K562 (cell line): ENCODE measurements around the gene SCMH1. TPM values are rescaled to one million over a fixed set of nuclear protein-coding genes. Genes with fewer than 3 reads are reported as not detected.

Experiments
- ATAC-seq: fragments of 200-7000 bp; cut with Tn5 transposase; 3 replicates; pipeline ENCODE4 v1.9.1; 2020; ENCODE audit warnings: moderate library complexity
- BruUV-seq: library from RNA; stranded (reverse); fragments of 400-500 nt; replicated peaks from 2 replicates; lab custom pipeline; 2021; lab: Mats Ljungman, UMichigan
- CTCF ChIA-PET: fragments of 300-600 bp; formaldehyde crosslinking; extraction: SDS; loops from one replicate; lab custom pipeline; 2021; ENCODE audit warnings: low intra/inter-chr PET ratio; lab: Yijun Ruan, JAX
- POLR2A ChIA-PET: fragments of 300-600, 350-650 bp; sonication (Branson Sonifier 250); formaldehyde crosslinking; extraction: SDS; loops from one replicate; lab custom pipeline; 2021; ENCODE audit warnings: antibody characterized with exemption, inconsistent platforms; lab: Yijun Ruan, JAX
- DNase-seq, 4 experiments: peaks; one replicate each; pipeline versions ENCODE4 v3.0.0 to v3.0.0-alpha.2; 2011 to 2018; ENCODE audit warnings: low spot score in 3 of 4, mixed read lengths in 3 of 4; ENCODE audit errors: extremely low read depth in 1 of 4
- FAIRE-seq: peaks from 2 replicates; lab custom pipeline; 2011; peaks lifted over from hg19 to GRCh38; lab: Jason Lieb, UNC
- H2AFZ ChIP-seq: 2 replicates; pipeline ENCODE4 v1.6.0; 2011; ENCODE audit warnings: low read depth, low read length, control low read depth, inconsistent platforms
- H3K27ac ChIP-seq: fragments of 200-600 bp; 3 replicates; pipeline ENCODE4 v1.8.0; 2011; ENCODE audit warnings: low read depth, mild to moderate bottlenecking, control low read depth, inconsistent platforms, low read length, moderate library complexity, mixed read lengths; ENCODE audit errors: extremely low read depth
- H3K27me3 ChIP-seq, 2 experiments: fragments of 300-600 bp in 1 of 2; 2 replicates in 1 of 2; 3 replicates in 1 of 2; pipeline versions ENCODE4 v1.6.0 to v1.8.0; 2011; ENCODE audit warnings: inconsistent platforms in 2 of 2, low read length in 2 of 2, mild to moderate bottlenecking in 1 of 2, mixed read lengths in 1 of 2, moderate library complexity in 1 of 2; ENCODE audit not compliant: control insufficient read depth in 2 of 2, insufficient read depth in 2 of 2
- H3K36me3 ChIP-seq: fragments of 300-600 bp; 3 replicates; pipeline ENCODE4 v1.8.0; 2011; ENCODE audit warnings: mild to moderate bottlenecking, low read length, inconsistent platforms; ENCODE audit not compliant: control insufficient read depth, insufficient read depth
- H3K4me1 ChIP-seq, 2 experiments: fragments of 200-600 bp in 1 of 2; replicated peaks in 1 of 2; 2 replicates in 1 of 2; 3 replicates in 1 of 2; pipeline versions ENCODE4 v1.5.1 to v1.8.0; 2011; ENCODE audit warnings: inconsistent platforms in 2 of 2, low read length in 2 of 2, mild to moderate bottlenecking in 1 of 2, mixed read lengths in 1 of 2, moderate library complexity in 1 of 2; ENCODE audit not compliant: control insufficient read depth in 2 of 2, insufficient read depth in 2 of 2
- H3K4me2 ChIP-seq: 2 replicates; pipeline ENCODE4 v1.6.1; 2011; ENCODE audit warnings: low read length, control low read depth, inconsistent platforms, mixed read lengths; ENCODE audit not compliant: insufficient read depth
- H3K4me3 ChIP-seq: fragments of 200-600 bp; sonication (generic), shearing (Covaris generic); 2 replicates; pipeline ENCODE4 v1.5.1; 2016; ENCODE audit warnings: control low read depth, inconsistent platforms
- H3K79me2 ChIP-seq: fragments of 200-600 bp; 3 replicates; pipeline ENCODE4 v1.8.0; 2011; ENCODE audit warnings: low read length, inconsistent platforms; ENCODE audit not compliant: control insufficient read depth, insufficient read depth
- H3K9ac ChIP-seq, 2 experiments: 2 replicates each; pipeline versions ENCODE4 v1.6.0 to v1.6.1; 2011; ENCODE audit warnings: low read depth in 2 of 2, low read length in 2 of 2, control low read depth in 1 of 2, inconsistent platforms in 1 of 2, mild to moderate bottlenecking in 1 of 2, mixed read lengths in 1 of 2; ENCODE audit not compliant: insufficient read depth in 1 of 2
- H3K9me1 ChIP-seq: one replicate; pipeline ENCODE4 v1.6.0; 2011; ENCODE audit warnings: inconsistent platforms, mild to moderate bottlenecking, low read length, moderate library complexity; ENCODE audit not compliant: control insufficient read depth, insufficient read depth
- H3K9me3 ChIP-seq: replicated peaks from 2 replicates; pipeline ENCODE4 v1.5.1; 2011; ENCODE audit warnings: low read depth, low read length, inconsistent platforms; ENCODE audit not compliant: control insufficient read depth, insufficient read depth
- H4K20me1 ChIP-seq: replicated peaks from 2 replicates; pipeline ENCODE4 v1.6.1; 2011; ENCODE audit warnings: low read length, inconsistent platforms, mixed read lengths; ENCODE audit not compliant: control insufficient read depth, insufficient read depth
- BHLHE40 ChIP-seq: IDR thresholded peaks from 2 replicates; pipeline ENCODE4 v1.6.1; 2011; ENCODE audit warnings: low read length, improper control_type of control experiment
- CSDE1 ChIP-seq, 2 experiments: fragments of 450-650 bp; IDR thresholded peaks; 2 replicates each; pipeline ENCODE4 v1.6.1; 2016; ENCODE audit warnings: mild to moderate bottlenecking in 1 of 2
- E2F3 ChIP-seq: fragments of 250-450 bp; sonication (Bioruptor Pico); IDR thresholded peaks from 2 replicates; pipeline ENCODE4 v1.4.0; 2020; ENCODE audit warnings: mild to moderate bottlenecking
- ELF4 ChIP-seq: fragments of 450-650 bp; formaldehyde crosslinking; IDR thresholded peaks from 2 replicates; pipeline ENCODE4 v1.4.0; 2022; ENCODE audit warnings: missing genetic modification characterization
- GATAD2B ChIP-seq: fragments of 450-650 bp; IDR thresholded peaks from 2 replicates; pipeline ENCODE4 v1.6.1; 2017; ENCODE audit warnings: mild to moderate bottlenecking, borderline replicate concordance
- MECOM ChIP-seq: fragments of 250-450 bp; sonication (Bioruptor Pico); IDR thresholded peaks from 2 replicates; pipeline ENCODE4 v1.8.0; 2022; ENCODE audit warnings: inconsistent platforms
- NFATC3 ChIP-seq: fragments of 450-650 bp; IDR thresholded peaks from 2 replicates; pipeline ENCODE4 v1.6.1; 2017; ENCODE audit warnings: mild to moderate bottlenecking
- PHTF2 ChIP-seq: fragments of 250-450 bp; sonication (Bioruptor Pico); IDR thresholded peaks from 2 replicates; pipeline ENCODE4 v1.5.0; 2021; ENCODE audit warnings: mild to moderate bottlenecking
- RBM14 ChIP-seq: fragments of 200-400 bp; formaldehyde crosslinking; IDR thresholded peaks from 2 replicates; pipeline ENCODE4 v1.6.1; 2018; ENCODE audit warnings: low read depth, mild to moderate bottlenecking, low read length, moderate library complexity, borderline replicate concordance; ENCODE audit not compliant: insufficient read depth
- SAP30 ChIP-seq: fragments of 200-600 bp; sonication (generic); IDR thresholded peaks from 2 replicates; pipeline ENCODE4 v1.6.1; 2012; ENCODE audit warnings: borderline replicate concordance, low read depth, mild to moderate bottlenecking, moderate library complexity, low read length, control low read depth, inconsistent platforms; ENCODE audit not compliant: insufficient read depth, poor library complexity, severe bottlenecking
- SRSF9 ChIP-seq: fragments of 200-400 bp; formaldehyde crosslinking; IDR thresholded peaks from 2 replicates; pipeline ENCODE4 v1.6.1; 2017; ENCODE audit warnings: low read depth, low read length, borderline replicate concordance
- TAL1 ChIP-seq: fragments of 450-650 bp; IDR thresholded peaks from 2 replicates; pipeline ENCODE4 v1.6.1; 2016; ENCODE audit warnings: mild to moderate bottlenecking
- ZNF146 ChIP-seq: IDR thresholded peaks from one replicate; pipeline ENCODE4 v1.6.1; 2018; ENCODE audit warnings: missing compliant biosample characterization; ENCODE audit not compliant: unreplicated experiment
- ZNF232 ChIP-seq: sonication (generic); formaldehyde crosslinking; IDR thresholded peaks from 2 replicates; pipeline ENCODE4 v1.8.0; 2022; ENCODE audit warnings: mild to moderate bottlenecking, missing genetic modification reagents
- ZNF707 ChIP-seq: fragments of 250-450 bp; sonication (Bioruptor Pico); conservative IDR thresholded peaks from 2 replicates; pipeline ENCODE4 v1.8.0; 2022; ENCODE audit warnings: inconsistent platforms, mild to moderate bottlenecking, moderate library complexity
- ZNF830 ChIP-seq: fragments of 250-450 bp; sonication (Bioruptor Pico); IDR thresholded peaks from 2 replicates; pipeline ENCODE4 v1.5.0; 2021; ENCODE audit warnings: mild to moderate bottlenecking
- WGBS: fragments of 100-300 bp; shearing (Covaris generic); methylation state at CpG from one replicate; pipeline ENCODE4 v1.1.6; 2016; ENCODE audit warnings: low coverage, mixed read lengths; ENCODE audit not compliant: insufficient coverage; ENCODE audit errors: missing lambda C conversion rate; 5-methylcytosine and 5-hydroxymethylcytosine counted together
- in situ Hi-C: fragments of 300-500 bp; cut with MboI; formaldehyde crosslinking; loops from 4 replicates; pipeline ENCODE4 v1.15.0; 2018; ENCODE audit warnings: inconsistent platforms, mixed read lengths
- intact Hi-C: fragments of 100-400 bp; cut with micrococcal nuclease; formaldehyde crosslinking; loops from 2 replicates; pipeline ENCODE4 v1.14.2; 2022
- polyA plus RNA-seq, 8 experiments: library from polyadenylated mRNA; depleted of rRNA in 4 of 8; stranded (reverse) in 5 of 8; unstranded in 3 of 8; fragments of >200 nt; fragmentation: Nextera tagmentation in 2 of 8; fragmentation: Illumina TruSeq in 1 of 8; extraction: Ambion mirVana in 2 of 8; extraction: Trizol in 1 of 8; gene quantifications; 2 replicates each; pipeline versions ENCODE4 v1.2.1 to v1.2.3, GENCODE V29; 2011 to 2014; ENCODE audit warnings: inconsistent platforms in 1 of 8, missing spikeins in 1 of 8
- total RNA-seq, 7 experiments: library from RNA; depleted of rRNA in 6 of 7; stranded (reverse); fragments of >200 nt in 6 of 7; fragmentation: Illumina TruSeq in 2 of 7; extraction: Trizol in 2 of 7; gene quantifications; 2 replicates each; pipeline versions ENCODE4 v1.2.1 to v1.2.3, GENCODE V29; 2011 to 2021; ENCODE audit warnings: low replicate concordance in 1 of 7
- TF ChIP-seq, protein P1 (sequence below): fragments of 200-800 bp; sonication (Bioruptor generic); IDR thresholded peaks from 2 replicates; pipeline ENCODE4 v1.6.1; 2017; ENCODE audit warnings: missing genetic modification characterization, missing compliant biosample characterization

Gene SCMH1
- total and polyA plus RNA-seq, 9 of the 15 experiments (the other 6 are each of a cell fraction or from before 2014, with no cell fraction given) = 8.5 to 37.0 (median 26.8) TPM

DNA sequence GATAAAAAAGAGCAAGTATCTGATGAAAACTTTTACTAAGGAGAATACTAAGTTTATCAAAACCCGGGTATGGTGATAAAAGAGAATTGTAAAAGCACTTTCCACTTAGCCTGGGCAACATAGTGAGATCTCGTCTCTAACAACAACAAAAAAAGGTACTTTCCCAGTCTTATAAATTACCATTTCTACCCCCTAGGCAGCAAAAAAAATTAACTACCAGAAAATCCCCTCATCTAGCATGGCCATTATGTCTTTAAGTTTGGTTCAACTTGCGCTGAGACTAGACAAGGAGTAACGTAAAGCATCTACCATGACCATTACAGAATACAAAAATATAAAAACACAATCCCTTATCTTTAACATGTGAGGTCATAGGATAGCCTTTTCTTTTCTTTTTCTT lies 141.9 kb downstream of the SCMH1 start (continued):
- TF ChIP-seq ZNF707 (CRISPR knock-in tag) = no peak
- TF ChIP-seq MECOM = no peak
- TF ChIP-seq ZNF830 (CRISPR knock-in tag) = no peak
- TF ChIP-seq TAL1 = no peak
- no peak for TF ChIP-seq PHTF2 (CRISPR knock-in tag)
- no peak for TF ChIP-seq ELF4 (CRISPR knock-in tag)
- no peak for TF ChIP-seq CSDE1 (IDR thresholded peaks at IDR 0.05)
- no peak for TF ChIP-seq GATAD2B
- no peak for TF ChIP-seq RBM14
- no peak for TF ChIP-seq BHLHE40
- TF ChIP-seq NFATC3 = no peak
- TF ChIP-seq E2F3 (CRISPR knock-in tag) = no peak

DNA sequence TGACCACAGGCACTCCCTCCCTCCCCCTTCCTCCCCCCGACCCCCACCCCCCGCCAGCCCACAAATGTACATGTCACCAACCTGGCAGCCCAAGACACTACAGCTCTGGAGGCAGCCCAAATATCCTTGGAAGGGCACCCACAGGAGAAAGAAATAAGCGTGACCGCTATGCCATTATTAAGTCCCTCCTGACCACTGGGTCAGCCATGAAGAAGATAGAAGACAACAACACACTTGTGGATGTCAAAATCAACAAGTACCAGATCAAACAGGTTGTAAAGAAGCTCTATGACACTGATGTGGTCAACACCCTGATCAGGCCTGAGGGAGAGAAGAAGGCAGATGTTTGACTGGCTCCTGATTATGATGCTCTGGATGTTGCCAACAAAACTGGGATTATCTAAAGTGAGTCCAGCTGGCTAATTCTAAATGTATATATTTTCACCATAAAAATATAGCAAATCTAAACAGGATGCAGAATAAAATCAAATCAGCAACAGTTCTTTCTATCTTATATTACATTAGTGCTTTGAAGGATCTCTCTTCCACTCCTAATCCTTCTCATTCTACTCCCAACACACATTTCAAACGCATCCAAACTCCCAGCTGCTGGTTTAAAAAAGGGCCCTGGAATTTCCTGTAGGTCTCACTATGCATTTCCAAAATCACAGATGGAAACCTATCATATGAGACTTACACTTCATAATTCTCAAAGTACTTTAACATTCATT lies 143.2 kb downstream of the SCMH1 start:
- Histone ChIP-seq H3K27me3 (no peaks in the 10 kb centered on the region), H3K9me1 (no peaks in the 10 kb centered on the region), H3K27ac (no peak overlapping the region), H4K20me1 (no peaks in the 10 kb centered on the region), H3K4me3 (no peak overlapping the region), H3K36me3 (no peaks in the 10 kb centered on the region), H3K9me3 (no peaks in the 10 kb centered on the region), H2AFZ (no peak overlapping the region), H3K79me2 (no peaks in the 10 kb centered on the region), H3K4me1 (no peaks in the 10 kb centered on the region), H3K9ac (no peak overlapping the region), H3K4me2 (no peak overlapping the region)
- TF ChIP-seq SRSF9 (no peak), ZNF146 (no peak), SAP30 (no peak), ZNF232 (CRISPR knock-in tag) (no peak)
- TF ChIP-seq, protein P1, sequence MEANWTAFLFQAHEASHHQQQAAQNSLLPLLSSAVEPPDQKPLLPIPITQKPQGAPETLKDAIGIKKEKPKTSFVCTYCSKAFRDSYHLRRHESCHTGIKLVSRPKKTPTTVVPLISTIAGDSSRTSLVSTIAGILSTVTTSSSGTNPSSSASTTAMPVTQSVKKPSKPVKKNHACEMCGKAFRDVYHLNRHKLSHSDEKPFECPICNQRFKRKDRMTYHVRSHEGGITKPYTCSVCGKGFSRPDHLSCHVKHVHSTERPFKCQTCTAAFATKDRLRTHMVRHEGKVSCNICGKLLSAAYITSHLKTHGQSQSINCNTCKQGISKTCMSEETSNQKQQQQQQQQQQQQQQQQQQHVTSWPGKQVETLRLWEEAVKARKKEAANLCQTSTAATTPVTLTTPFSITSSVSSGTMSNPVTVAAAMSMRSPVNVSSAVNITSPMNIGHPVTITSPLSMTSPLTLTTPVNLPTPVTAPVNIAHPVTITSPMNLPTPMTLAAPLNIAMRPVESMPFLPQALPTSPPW (CRISPR knock-in tag) = no peak
- ChIA-PET CTCF (no interaction called here), POLR2A (interaction anchor here (1.5 kb wide), 1 partner anchor 10 kb away, joined by 4 read pairs; no protein-coding TSS in a partner anchor)
- in situ Hi-C loops = no loop called here
- no peak for ATAC-seq
- WGBS = 97% methylated on average over 3 of the region's 5 CpGs
- DNase-seq = no peak
- no peak for FAIRE-seq
- no TSS peak for BruUV-seq
- intact Hi-C loops = no loop called here
